ENCODE data around the gene RASL10B. TPM values are rescaled to one million over a fixed set of nuclear protein-coding genes. Genes with fewer than 3 reads are reported as not detected.

Gene RASL10B
- polyA plus RNA-seq, 1 donor (not counting 4 experiments of a cell fraction or from before 2014, with no cell fraction given), result 0.07 TPM

- Histone ChIP-seq H3K36me3 (ENCODE audit: control insufficient read depth in 2 of 2, extremely low read depth in 1 of 2, insufficient read depth in 2 of 2, low read length in 2 of 2) (no peaks in the 10 kb centered on the region), H3K4me2 (ENCODE audit: control insufficient read depth, extremely low read depth, insufficient read depth, low read depth, low read length) (no peak overlapping the region), H3K9me1 (ENCODE audit: control insufficient read depth, extremely low read depth, insufficient read depth, low read length) (no peaks in the 10 kb centered on the region), H3K27me3 (ENCODE audit: control insufficient read depth, extremely low read depth, insufficient read depth, low read length) (peaks cover 57% of the 10 kb centered on the region), H2AFZ (ENCODE audit: control insufficient read depth, low read length) (no peak overlapping the region), H3K4me3 (ENCODE audit: control insufficient read depth in 2 of 3, extremely low read depth in 1 of 3, insufficient read depth in 2 of 3, low read depth in 1 of 3, low read length in 3 of 3) (no peak overlapping the region), H3K27ac (ENCODE audit: control insufficient read depth, insufficient read depth, low read length) (no peak overlapping the region), H4K20me1 (ENCODE audit: control insufficient read depth, extremely low read depth, insufficient read depth, low read length) (no peaks in the 10 kb centered on the region), H3K79me2 (ENCODE audit: control insufficient read depth, insufficient read depth, low read length) (no peaks in the 10 kb centered on the region), H3K4me1 (ENCODE audit: control insufficient read depth, extremely low read depth, insufficient read depth, low read length) (peaks cover 5% of the 10 kb centered on the region), H3K9me3 (ENCODE audit: control insufficient read depth, low read depth, low read length) (no peaks in the 10 kb centered on the region), H3K9ac (ENCODE audit: control insufficient read depth, extremely low read depth, insufficient read depth, low read length) (no peak overlapping the region)
- no peak for DNase-seq (ENCODE audit: low read depth, low spot score)
- no peak for TF ChIP-seq EZH2 (IDR thresholded peaks at IDR 0.05; ENCODE audit: low read length)
- dilution Hi-C loops (cut with MboI; ENCODE audit: extremely low pct_ligation_motif_present, low sequenced_read_pairs), result no loop called here
- FAIRE-seq, result no peak
Measured at GRCh38 chr17:35742896-35743477, 11.5 kb downstream of the RASL10B start.

- Histone ChIP-seq H3K9ac (ENCODE audit: control insufficient read depth, extremely low read depth, insufficient read depth, low read length) (no peak overlapping the region), H3K27me3 (ENCODE audit: control insufficient read depth, extremely low read depth, insufficient read depth, low read length) (peaks cover 51% of the 10 kb centered on the region), H4K20me1 (ENCODE audit: control insufficient read depth, extremely low read depth, insufficient read depth, low read length) (no peaks in the 10 kb centered on the region), H3K9me3 (ENCODE audit: control insufficient read depth, low read depth, low read length) (no peaks in the 10 kb centered on the region), H3K79me2 (ENCODE audit: control insufficient read depth, insufficient read depth, low read length) (no peaks in the 10 kb centered on the region), H3K36me3 (ENCODE audit: control insufficient read depth in 2 of 2, extremely low read depth in 1 of 2, insufficient read depth in 2 of 2, low read length in 2 of 2) (no peaks in the 10 kb centered on the region), H3K4me3 (ENCODE audit: control insufficient read depth in 2 of 3, extremely low read depth in 1 of 3, insufficient read depth in 2 of 3, low read depth in 1 of 3, low read length in 3 of 3) (no peak overlapping the region), H3K4me1 (ENCODE audit: control insufficient read depth, extremely low read depth, insufficient read depth, low read length) (peaks cover 12% of the 10 kb centered on the region), H3K27ac (ENCODE audit: control insufficient read depth, insufficient read depth, low read length) (no peak overlapping the region), H3K9me1 (ENCODE audit: control insufficient read depth, extremely low read depth, insufficient read depth, low read length) (no peaks in the 10 kb centered on the region), H2AFZ (ENCODE audit: control insufficient read depth, low read length) (no peak overlapping the region), H3K4me2 (ENCODE audit: control insufficient read depth, extremely low read depth, insufficient read depth, low read depth, low read length) (no peak overlapping the region)
- no peak for TF ChIP-seq CTCF (optimal IDR thresholded peaks at IDR 0.05 in 1 of 3, IDR thresholded peaks at IDR 0.05 in 1 of 3, conservative IDR thresholded peaks at IDR 0.05 in 1 of 3; ENCODE audit: extremely low read depth in 1 of 3, insufficient read depth in 2 of 3, low read length in 3 of 3)
- no peak for TF ChIP-seq EZH2 (IDR thresholded peaks at IDR 0.05; ENCODE audit: low read length)
- FAIRE-seq, result no peak
- dilution Hi-C loops (cut with MboI; ENCODE audit: extremely low pct_ligation_motif_present, low sequenced_read_pairs), result no loop called here
- DNase-seq (ENCODE audit: low read depth, low spot score), result no peak
Measured at GRCh38 chr17:35743626-35744328, 12.3 kb downstream of the RASL10B start.

Measured in keratinocyte (primary cell).